A673 (cell line): ENCODE results near the gene TMEM95. TPM values are rescaled to one million over a fixed set of nuclear protein-coding genes. Genes with fewer than 3 reads are reported as not detected.
A peak's percentile ranks its signal among the peaks of the same experiment; 100 is the strongest.

Experiments used
- BruUV-seq: library from RNA; stranded (reverse); fragments of 400-500 nt; replicated peaks from 2 replicates; lab custom pipeline; 2021; lab: Mats Ljungman, UMichigan
- CTCF ChIA-PET: fragments of 300-600 bp; sonication (Branson Sonifier 250); formaldehyde crosslinking; loops from one replicate; lab custom pipeline; 2022; ENCODE audit warnings: antibody characterized with exemption; lab: Charles Lee
- POLR2A ChIA-PET: fragments of 300-600 bp; sonication (Branson Sonifier 250); formaldehyde crosslinking; loops from one replicate; lab custom pipeline; 2022; ENCODE audit warnings: antibody characterized with exemption; ENCODE audit not compliant: low non-redundant PET; lab: Charles Lee
- DNase-seq: peaks from one replicate; pipeline ENCODE4 v3.0.0-alpha.2; 2015; ENCODE audit warnings: low spot score
- H3K27ac ChIP-seq: fragments of 200-600 bp; sonication (generic); 2 replicates; pipeline ENCODE4 v1.5.1; 2016; ENCODE audit warnings: mixed run types, low read depth, mild to moderate bottlenecking, mixed read lengths, antibody characterized with exemption, low read length; ENCODE audit not compliant: poor library complexity, severe bottlenecking
- H3K27me3 ChIP-seq: fragments of 200-600 bp; sonication (generic); replicated peaks from 2 replicates; pipeline ENCODE4 v1.6.1; 2017; ENCODE audit warnings: mixed run types, low read depth, mild to moderate bottlenecking, mixed read lengths, antibody characterized with exemption, low read length; ENCODE audit not compliant: insufficient read depth, poor library complexity
- H3K36me3 ChIP-seq: fragments of 200-600 bp; sonication (generic); 2 replicates; pipeline ENCODE4 v1.6.1; 2016; ENCODE audit warnings: mixed run types, mild to moderate bottlenecking, mixed read lengths, antibody characterized with exemption, low read length; ENCODE audit not compliant: insufficient read depth, poor library complexity, severe bottlenecking
- H3K4me1 ChIP-seq: fragments of 200-600 bp; sonication (generic); 2 replicates; pipeline ENCODE4 v1.6.1; 2017; ENCODE audit warnings: mixed run types, mild to moderate bottlenecking, mixed read lengths, antibody characterized with exemption, low read length; ENCODE audit not compliant: insufficient read depth, poor library complexity, severe bottlenecking
- H3K4me3 ChIP-seq: fragments of 200-600 bp; sonication (generic); 2 replicates; pipeline ENCODE4 v1.5.1; 2016; ENCODE audit warnings: low read depth, mixed run types, mild to moderate bottlenecking, mixed read lengths, low read length; ENCODE audit not compliant: poor library complexity, severe bottlenecking
- H3K9me3 ChIP-seq: fragments of 200-600 bp; sonication (generic); 2 replicates; pipeline ENCODE4 v1.6.1; 2016; ENCODE audit warnings: mixed run types, low read depth, mild to moderate bottlenecking, mixed read lengths, antibody characterized with exemption, low read length; ENCODE audit not compliant: poor library complexity, severe bottlenecking
- EZH2 ChIP-seq: fragments of 200-600 bp; sonication (generic); IDR thresholded peaks from 2 replicates; pipeline ENCODE4 v1.6.1; 2017; ENCODE audit warnings: borderline replicate concordance, low read depth, mild to moderate bottlenecking, mixed read lengths, antibody characterized with exemption, low read length; ENCODE audit not compliant: poor library complexity, severe bottlenecking
- intact Hi-C: fragments of 100-400 bp; cut with micrococcal nuclease; formaldehyde crosslinking; loops from one replicate; pipeline ENCODE4 v1.10.0; 2022; ENCODE audit not compliant: unreplicated experiment
- total RNA-seq: library from RNA; stranded (reverse); gene quantifications from 2 replicates; pipeline ENCODE4 v1.2.3, GENCODE V29; 2021
- TF ChIP-seq, protein P1 (sequence below): fragments of 300-800, 200-600 bp; sonication (generic); conservative IDR thresholded peaks from 2 replicates; pipeline ENCODE4 v1.5.1; 2017; ENCODE audit warnings: low read depth, mild to moderate bottlenecking, antibody characterized with exemption, low read length, moderate library complexity, mixed read lengths

Gene TMEM95
- total RNA-seq, 1 experiment from 2014 or later = not detected

DNA sequence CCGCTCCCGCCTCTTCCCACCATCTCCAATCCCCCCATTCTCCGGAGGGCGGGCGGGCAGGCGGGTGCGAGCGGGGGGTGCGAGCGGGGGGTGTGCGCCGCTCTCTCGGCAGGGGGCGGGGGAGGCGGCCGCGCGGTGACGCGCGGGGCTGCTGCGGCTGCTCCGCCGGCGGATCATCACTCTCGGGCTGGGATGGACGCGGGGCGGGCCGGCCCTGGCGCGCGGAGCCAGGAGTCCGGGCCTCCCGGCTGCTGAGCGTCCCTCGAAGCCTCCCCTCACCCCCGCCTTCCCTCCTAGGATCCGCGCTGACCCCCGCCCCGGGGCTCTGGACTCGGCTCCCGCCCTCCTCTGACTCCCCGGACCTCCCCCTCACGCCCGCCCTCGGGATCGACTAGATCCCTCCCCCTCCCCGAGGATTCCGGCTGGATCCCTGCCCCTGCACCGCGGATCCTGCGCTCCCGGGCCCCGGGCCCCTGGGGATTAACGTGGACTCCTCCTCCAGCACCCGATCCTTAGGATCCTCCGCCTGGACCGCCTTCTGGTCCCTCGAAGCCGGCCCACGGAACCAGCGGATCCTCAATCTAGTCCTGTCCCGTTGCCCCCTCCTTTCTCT, 49.9 kb downstream of the TMEM95 start:
- Histone ChIP-seq H3K4me3 (peak overlapping the region; percentile 61), H3K4me1 (peaks cover 17% of the 10 kb centered on the region), H3K36me3 (peaks cover 6% of the 10 kb centered on the region), H3K9me3 (no peaks in the 10 kb centered on the region), H3K27me3 (no peaks in the 10 kb centered on the region), H3K27ac (peak overlapping the region; percentile 87)
- no peak for TF ChIP-seq EZH2
- TF ChIP-seq, protein P1, sequence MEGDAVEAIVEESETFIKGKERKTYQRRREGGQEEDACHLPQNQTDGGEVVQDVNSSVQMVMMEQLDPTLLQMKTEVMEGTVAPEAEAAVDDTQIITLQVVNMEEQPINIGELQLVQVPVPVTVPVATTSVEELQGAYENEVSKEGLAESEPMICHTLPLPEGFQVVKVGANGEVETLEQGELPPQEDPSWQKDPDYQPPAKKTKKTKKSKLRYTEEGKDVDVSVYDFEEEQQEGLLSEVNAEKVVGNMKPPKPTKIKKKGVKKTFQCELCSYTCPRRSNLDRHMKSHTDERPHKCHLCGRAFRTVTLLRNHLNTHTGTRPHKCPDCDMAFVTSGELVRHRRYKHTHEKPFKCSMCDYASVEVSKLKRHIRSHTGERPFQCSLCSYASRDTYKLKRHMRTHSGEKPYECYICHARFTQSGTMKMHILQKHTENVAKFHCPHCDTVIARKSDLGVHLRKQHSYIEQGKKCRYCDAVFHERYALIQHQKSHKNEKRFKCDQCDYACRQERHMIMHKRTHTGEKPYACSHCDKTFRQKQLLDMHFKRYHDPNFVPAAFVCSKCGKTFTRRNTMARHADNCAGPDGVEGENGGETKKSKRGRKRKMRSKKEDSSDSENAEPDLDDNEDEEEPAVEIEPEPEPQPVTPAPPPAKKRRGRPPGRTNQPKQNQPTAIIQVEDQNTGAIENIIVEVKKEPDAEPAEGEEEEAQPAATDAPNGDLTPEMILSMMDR = no peak
- intact Hi-C loops = loop anchor here (1.0 kb wide), 1 partner anchor 30 kb away; the partner anchor contains the start of gene TMEM102
- ChIA-PET CTCF (interaction anchor here (0.6 to 1.5 kb wide), 6 partner anchors 10 to 162 kb away, joined by 3 to 7 read pairs (median 4); partner anchors contain the start of genes GABARAP and PLSCR3), POLR2A (interaction anchor here (0.6 to 0.8 kb wide), 3 partner anchors 11 to 221 kb away, joined by 3 to 4 read pairs (median 4); partner anchors contain the start of genes NEURL4 and PLSCR3)
- BruUV-seq = TSS peak; percentile 37
- peak; percentile 48 for DNase-seq

DNA sequence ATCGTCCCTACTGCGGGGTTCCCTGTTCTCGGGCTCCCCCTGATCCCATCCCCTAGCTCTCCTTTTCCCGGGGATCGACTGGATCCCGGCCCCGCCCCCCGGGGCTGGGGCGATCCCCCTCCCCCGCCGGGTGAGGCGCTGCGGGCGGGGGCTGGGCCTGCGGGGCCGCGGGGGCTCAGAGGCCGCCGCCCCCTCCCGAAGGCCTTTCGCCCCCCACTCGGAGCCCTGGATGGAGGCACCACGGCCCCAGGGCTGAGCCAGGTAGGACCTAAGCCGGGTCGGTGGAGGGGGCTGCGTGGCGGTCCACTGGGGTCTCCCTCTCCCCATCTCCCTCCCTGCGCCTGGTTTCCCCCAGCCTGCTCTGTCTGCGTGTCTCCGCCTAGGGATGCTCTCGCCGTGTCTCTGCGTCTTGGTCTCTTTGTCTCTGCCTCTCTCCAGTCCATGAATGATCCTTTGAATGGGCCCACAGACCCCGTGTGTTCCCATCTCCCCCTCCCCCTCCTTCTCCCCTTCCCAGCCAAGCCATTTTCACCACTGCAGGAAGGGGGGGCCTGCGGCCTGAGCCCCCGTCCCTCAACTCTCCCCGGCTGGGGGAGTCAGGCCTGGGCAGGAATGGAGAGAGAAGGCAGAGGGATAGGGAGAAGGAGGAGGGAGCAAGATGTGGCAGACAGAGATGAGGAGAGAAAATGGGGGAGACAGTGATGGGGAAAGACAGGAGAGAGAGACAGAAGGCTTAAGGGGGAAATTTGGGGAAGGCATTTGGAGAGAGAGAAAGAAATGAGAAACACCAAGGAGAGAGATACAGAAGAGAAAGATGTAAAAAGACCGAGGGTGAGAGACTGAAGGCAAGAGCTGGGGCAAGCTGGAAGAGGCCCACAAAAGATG, 50.6 kb downstream of the TMEM95 start:
- no TSS peak for BruUV-seq
- no peaks in the 10 kb centered on the region for H3K27me3 ChIP-seq
- peaks cover 17% of the 10 kb centered on the region for H3K4me1 ChIP-seq
- peaks cover 6% of the 10 kb centered on the region for H3K36me3 ChIP-seq
- DNase-seq = peak; percentile 42
- intact Hi-C loops = no loop called here
- no peaks in the 10 kb centered on the region for H3K9me3 ChIP-seq
- peak overlapping the region; percentile 61 for H3K4me3 ChIP-seq
- CTCF ChIA-PET = interaction anchor here (0.9 kb wide), 1 partner anchor 155 kb away, joined by 4 read pairs; no protein-coding TSS in a partner anchor
- POLR2A ChIA-PET = no interaction called here
- TF ChIP-seq, protein P1 = no peak
- TF ChIP-seq EZH2 = no peak
- H3K27ac ChIP-seq = peak overlapping the region; percentile 87

DNA sequence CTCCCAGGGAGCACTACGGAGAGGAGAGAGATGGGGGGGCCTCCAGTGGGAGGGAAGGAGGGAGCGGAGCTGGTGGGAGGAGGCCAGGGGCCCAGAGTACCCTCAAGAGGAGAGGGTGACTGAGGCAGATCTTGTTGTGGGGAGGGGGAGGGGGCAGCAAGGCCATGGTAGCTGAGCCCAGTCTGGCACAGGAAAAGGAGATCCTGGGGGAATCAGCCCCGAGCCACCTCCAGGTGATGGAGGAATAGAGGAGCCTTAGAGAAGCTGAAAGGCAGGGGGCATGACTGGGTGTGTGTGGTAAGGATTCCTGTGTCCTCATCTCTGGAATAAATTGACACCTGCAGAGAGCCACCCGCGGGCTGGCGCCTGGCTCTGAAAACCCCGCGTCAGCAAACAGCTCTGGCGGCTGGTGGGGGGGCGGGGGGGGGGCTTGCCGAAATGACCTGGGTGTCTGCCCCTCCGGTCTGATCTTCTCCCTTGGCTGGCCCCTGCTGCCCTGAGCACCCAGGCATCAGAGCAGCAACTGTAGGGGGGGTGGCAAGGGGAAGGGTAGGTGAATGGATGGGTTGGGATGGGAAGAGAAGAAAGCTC, 51.4 kb downstream of the TMEM95 start:
- Histone ChIP-seq H3K27ac (peak overlapping the region; percentile 87), H3K9me3 (no peaks in the 10 kb centered on the region), H3K27me3 (no peaks in the 10 kb centered on the region), H3K4me3 (peak overlapping the region; percentile 61), H3K4me1 (peaks cover 17% of the 10 kb centered on the region), H3K36me3 (peaks cover 9% of the 10 kb centered on the region)
- ChIA-PET POLR2A (no interaction called here), CTCF (interaction anchor here (0.6 to 0.9 kb wide), 2 partner anchors 8 to 154 kb away, joined by 3 to 4 read pairs; no protein-coding TSS in a partner anchor)
- no TSS peak for BruUV-seq
- intact Hi-C loops = no loop called here
- DNase-seq = no peak
- TF ChIP-seq EZH2 = no peak
- TF ChIP-seq, protein P1 = no peak
